Hematopoietic multipotent progenitor cell treated with erythropoietin and hydrocortisone succinate and interleukin-3 and kit ligand, for 17 days (in vitro differentiated cells): Measurements from ENCODE around the gene KCNIP3.

Experiments used
- DNase-seq: peaks from one replicate; pipeline ENCODE4 v3.0.0-alpha.2; 2015; ENCODE audit warnings: low spot score

KCNIP3 gene

DNA sequence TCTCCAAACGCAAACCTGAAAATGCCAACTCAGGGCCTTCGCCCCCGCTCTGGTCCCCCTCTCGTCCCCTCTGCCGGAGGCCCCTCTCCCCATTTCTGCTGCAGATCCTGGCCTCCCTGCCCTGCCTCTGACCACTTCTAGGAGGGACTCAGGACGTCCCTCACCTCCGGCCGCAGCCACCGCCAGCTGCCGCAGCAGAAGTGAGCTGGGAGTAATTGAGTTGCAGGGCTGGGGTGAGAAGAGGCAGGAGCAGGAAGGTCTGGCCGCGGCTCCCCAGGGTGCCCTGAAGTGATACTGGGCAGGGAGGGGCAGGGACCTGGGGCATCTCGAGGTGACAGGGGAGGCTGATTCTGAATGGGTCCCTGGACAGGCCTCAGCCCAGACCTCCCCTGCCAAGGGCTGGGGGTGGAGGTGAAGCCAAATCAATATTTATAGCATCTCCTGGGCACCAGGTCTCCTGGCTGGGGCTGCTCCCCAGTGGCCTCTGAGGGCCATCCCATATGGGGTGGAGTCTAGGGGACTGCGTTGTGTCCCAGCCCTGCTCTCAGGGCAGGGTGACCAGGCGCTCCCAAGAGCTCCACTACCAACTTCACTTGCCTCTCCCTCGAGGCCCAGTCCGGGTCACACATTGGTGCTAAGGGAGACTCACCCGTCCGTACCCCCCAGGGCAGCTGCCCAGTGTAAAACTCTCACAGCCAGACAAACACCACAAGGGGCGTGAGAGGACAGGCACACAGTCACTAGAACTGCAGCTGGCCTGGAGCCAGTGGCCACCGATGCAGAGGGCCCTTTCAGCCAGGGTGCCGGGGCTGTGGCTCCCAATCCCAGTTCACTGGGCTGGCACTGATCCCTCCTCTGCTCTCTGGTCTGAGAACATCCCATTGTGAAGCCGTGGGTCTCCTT lies 33.0 kb downstream of the KCNIP3 start:
- no peak for DNase-seq

DNA sequence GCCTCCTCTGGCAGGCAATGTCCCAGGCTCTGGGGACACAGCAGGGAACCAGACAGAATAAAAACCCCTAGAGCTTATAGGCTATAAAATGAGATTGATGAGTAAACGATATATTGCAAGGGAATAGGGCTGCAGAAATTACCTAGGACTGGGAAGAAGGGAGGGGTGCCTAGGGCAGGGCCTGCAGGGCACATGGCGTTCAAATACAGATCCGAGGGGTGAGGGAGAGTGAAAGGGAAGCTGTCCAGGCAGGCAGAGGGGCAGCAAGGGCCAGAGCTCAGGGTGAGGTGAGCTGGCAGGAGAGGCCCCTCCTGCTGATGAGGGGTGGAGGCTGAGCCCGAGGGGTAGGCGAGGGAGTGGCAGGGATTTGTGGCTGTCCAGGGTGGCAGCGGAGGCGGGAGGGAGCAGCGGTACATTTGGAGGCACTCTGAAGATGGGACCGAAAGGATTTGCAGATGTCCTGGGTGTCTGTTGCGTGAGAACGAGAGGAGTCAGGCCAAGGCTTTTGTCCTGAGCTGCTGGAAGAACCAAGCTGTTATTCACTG lies 33.7 kb downstream of the KCNIP3 start:
- DNase-seq, result no peak

GRCh38 chr2:95331606-95332005 lies 34.5 kb downstream of the KCNIP3 start:
- DNase-seq, result no peak

DNA sequence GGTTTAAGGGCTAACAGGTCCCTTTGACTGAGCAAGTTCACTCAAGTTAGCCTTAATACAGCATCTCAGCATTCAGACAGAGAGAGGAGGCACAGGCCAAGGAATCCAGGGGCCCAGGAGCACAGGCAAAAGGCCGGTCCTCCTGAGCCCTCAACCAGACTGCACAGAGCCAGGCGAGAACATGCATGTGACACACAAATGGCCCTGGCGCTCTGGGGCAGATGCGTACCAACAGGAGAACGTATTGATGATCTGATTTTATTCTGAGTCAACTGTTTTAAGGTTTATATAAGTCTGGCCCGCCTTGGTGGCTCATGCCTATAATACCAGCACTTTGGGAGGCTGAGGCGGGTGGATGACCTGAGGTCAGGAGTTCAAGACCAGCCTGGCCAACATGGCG lies 34.9 kb downstream of the KCNIP3 start:
- DNase-seq, result no peak

DNA sequence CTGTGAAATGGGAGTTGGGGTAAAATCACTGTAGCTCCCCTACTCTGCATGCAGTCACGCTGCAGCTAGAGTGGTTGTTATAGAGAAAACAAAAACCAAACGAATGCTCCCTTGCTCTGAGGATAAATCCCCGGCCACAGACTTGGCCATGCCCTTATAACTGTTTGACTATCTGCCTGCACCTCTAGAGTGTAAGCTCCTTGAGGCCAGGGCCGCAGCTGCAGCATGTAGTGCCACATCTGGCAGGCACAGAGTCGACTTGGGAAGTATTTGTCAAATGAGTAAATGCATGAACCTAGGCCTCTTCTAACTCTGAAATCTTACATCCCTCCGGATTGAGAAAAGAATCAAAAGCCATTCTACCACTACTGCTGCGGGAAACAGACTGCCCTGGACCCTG lies 35.9 kb downstream of the KCNIP3 start:
- no peak for DNase-seq

GRCh38 chr2:95333888-95334338 lies 36.8 kb downstream of the KCNIP3 start:
- no peak for DNase-seq

- no peak for DNase-seq
These were observed 37.9 kb downstream of the KCNIP3 start for GRCh38 chr2:95334916-95335641.

DNA sequence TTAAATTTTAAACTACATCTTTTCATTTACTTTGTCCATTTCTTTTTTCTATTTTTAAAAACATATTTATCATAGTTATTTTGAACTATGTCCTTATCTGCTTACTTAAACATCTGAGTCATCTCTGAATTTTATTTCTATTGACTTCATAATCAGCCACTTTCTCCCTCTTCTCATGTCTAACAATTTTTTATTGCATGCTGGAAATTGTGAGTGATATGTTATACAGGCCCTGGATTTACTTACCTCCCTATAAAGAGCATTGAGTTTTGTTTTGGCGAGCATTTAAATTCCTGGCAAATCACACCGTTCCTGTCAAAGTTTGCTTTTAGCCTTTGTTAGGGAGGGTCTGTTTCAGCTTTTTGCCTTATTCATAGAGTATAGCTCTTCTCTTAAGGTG lies 39.3 kb downstream of the KCNIP3 start:
- DNase-seq, result no peak

DNA sequence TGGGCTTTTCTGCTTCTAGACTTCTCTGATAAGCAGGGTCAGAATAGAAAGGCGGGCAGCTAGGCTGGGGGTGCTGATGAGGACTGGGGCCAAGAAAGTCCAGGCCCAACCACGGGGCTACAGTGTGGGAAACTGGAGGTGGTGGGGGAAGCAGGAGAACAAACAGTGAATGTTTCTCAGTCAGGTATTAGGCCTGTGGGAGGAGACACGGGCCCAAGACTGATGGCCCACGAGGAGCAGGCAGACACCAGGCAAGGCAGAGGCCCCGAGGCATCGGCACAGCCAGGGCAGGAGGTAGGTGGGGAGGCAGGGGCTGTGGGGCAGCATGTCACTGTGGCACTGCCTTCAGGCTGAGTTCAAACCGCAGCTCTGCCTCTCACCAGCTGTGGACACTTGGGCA lies 40.7 kb downstream of the KCNIP3 start:
- DNase-seq, result no peak

- no peak for DNase-seq
These were observed 45.6 kb downstream of the KCNIP3 start for GRCh38 chr2:95342556-95343320.

GRCh38 chr2:95343429-95344214 lies 46.5 kb downstream of the KCNIP3 start:
- DNase-seq, result no peak

- no peak for DNase-seq
These were observed 47.1 kb downstream of the KCNIP3 start for GRCh38 chr2:95344215-95344583.

- DNase-seq, result no peak
These were observed 47.5 kb downstream of the KCNIP3 start for GRCh38 chr2:95344656-95345055.

DNA sequence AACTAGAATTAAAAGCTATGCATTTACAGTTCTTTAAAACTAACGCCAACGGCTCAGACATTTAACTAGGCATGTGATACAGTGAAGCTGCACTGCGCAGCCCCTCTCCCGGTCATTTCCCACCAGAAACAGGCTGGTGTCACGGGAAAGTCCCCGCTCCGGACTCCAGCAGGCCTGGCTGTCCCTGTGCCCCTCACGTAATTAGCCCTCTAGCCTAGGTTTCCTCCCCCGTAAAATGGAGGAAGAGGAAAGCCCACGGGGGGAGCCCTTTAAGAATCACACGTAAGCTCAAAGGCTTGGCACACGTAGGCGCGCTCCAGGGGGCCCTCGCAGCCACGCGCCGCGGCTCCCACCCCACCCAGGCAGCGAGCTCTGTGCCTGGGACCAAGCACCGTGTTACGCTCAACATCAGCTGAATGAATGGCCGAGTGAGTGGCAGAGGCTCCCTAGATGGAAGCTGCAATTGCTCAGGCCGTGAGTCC lies 48.0 kb downstream of the KCNIP3 start:
- no peak for DNase-seq

GRCh38 chr2:95345563-95346230 lies 48.5 kb downstream of the KCNIP3 start:
- DNase-seq, result peak; percentile 35

DNA sequence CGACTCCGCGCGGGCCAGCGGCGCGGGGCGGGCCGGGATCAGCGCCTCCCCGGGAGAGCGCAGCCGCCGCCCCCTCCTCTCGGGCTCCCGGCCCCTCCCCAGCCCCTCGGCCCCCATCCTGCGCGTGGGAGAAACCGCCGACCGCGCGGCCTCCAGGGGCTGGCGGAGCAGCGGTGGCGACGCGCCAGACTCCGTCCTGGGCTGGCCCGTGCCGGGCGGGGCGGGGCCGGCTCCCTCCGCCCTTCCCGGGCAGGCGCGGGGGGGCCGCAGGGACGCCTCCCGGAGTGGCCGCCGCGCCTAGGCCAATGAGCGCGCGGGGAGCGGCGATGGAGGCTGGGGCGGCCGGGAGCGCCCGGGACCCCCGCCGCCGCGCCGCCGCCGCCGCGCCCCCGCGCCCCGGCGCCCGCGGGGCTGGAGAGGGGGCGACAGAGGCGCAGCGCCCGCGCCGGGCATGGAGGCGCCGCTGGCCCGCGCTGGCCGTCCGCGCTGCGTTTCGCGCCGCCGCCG lies 49.1 kb downstream of the KCNIP3 start:
- peak; percentile 38 for DNase-seq

DNA sequence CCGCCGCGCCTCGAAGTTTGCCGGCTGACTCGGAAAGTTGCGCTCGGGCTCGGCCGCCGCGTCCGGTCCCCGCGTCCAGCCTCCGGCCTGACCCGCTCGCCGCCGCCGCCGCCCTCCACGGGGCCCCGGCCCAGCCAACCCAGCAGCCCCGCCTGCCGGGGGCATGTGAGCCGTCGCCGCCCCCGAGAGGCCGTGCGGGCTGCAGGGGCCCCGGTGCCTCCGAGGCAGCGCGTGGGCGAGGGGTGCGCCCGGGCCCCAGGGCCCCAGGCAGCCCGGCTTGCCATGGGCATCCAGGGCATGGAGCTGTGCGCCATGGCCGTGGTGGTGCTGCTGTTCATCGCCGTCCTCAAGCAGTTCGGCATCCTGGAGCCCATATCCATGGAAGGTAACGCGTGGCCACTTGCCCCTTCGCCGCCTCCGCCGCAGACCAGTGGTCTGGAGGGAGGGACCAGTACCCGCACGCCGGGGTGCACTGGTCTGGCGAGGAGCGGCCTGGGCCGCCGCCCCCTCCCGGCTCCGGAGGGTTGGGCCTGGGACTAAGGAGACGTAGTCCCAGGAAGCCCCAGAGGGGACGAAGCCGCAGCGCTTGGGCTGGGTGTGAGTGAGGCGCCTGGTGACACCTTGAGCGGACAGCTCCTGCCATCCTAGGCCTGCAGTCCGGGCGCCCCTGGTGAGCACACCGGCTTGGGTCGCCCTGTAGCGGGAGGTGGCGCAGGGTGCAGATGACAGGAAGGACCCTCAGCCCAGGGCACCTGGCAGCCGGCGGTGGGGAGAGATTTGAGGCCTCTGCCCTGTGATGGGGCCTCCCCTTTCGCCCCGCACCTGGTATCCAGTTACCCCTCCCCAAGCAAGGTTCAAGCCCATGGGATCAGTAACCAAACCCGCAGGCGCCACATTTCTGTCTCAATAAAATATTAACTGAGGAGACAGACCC lies 49.9 kb downstream of the KCNIP3 start:
- no peak for DNase-seq

GRCh38 chr2:95347681-95348608 lies 50.8 kb downstream of the KCNIP3 start:
- DNase-seq, result no peak
